GM20431 (cell line): ENCODE results near the gene PDE6B.

Experiments
- in situ Hi-C: fragments of 300-500 bp; cut with MseI, MboI; formaldehyde crosslinking; loops from one replicate; pipeline ENCODE4 v1.15.0; 2020; ENCODE audit warnings: low sequenced_read_pairs; ENCODE audit not compliant: unreplicated experiment

PDE6B gene

GRCh38 chr4:600166-600565 lies 25.2 kb upstream of the PDE6B start:
- in situ Hi-C loops: no loop called here

GRCh38 chr4:600850-601515 lies 24.4 kb upstream of the PDE6B start:
- in situ Hi-C loops: no loop called here

DNA sequence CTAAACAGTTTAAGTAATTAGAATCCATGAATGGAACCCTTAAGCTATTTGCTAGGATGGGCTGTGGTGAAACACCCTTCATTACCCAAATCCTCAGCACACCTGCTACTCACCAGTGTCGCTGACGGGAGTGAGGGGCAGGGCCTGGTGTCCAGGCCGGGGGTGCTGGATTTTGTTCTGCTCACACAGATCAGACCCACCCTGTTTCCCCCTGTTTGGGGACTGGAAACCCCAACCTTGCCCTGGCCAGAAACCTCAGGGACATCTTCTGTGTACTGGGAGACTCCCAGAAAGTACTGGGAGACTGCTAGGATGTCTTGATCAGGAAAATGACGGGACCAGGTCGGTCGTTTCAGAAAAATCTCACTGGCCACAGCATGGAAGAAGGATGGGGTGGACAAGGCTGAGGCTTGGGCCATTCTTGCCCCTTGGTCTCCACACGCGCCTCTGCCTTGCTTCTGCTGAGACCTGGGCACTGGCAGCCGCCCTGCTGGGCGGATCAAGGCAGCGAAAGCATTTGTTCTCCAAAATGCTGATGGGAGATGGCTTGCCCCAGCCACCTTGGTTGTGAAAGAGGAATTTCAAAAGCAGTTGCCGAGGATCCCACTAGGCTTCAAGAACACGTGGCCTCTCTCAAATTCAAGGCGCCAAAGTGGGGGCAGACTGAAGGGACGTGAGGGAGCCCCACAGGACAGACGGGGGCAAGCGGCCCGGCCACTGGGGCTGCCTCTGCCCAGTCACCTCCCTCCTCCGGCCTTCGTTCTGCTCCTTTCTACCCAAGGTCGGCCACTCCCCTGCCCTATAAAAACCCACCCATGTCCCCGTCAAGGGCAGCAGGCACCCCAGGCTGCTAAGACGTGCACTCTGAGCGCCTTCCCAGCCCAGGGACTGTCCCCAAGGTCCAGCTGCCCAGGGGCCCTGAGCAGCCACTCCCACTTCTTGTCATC lies 23.5 kb upstream of the PDE6B start:
- in situ Hi-C loops: no loop called here

DNA sequence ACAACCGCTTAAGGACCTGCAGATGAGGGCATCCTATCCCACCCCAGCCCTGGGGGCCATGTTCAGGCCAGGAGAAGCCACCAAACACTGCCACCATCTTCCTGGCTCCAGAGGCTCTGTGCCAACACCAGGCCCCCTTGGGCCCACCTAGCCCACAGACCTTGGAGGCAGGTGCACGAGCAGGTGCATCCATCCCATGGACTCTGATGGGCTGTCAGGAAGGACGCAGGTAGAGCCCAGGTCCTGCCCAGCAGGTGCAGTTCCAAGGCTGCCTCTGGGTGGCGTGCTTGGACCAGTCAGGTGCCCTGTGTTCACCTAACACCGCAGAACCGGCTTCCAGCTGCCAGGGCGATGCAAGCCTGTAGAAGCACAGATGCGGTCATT lies 22.8 kb upstream of the PDE6B start:
- in situ Hi-C loops: no loop called here

- in situ Hi-C loops: no loop called here
Observed at GRCh38 chr4:604131-604530, 21.2 kb upstream of the PDE6B start.

DNA sequence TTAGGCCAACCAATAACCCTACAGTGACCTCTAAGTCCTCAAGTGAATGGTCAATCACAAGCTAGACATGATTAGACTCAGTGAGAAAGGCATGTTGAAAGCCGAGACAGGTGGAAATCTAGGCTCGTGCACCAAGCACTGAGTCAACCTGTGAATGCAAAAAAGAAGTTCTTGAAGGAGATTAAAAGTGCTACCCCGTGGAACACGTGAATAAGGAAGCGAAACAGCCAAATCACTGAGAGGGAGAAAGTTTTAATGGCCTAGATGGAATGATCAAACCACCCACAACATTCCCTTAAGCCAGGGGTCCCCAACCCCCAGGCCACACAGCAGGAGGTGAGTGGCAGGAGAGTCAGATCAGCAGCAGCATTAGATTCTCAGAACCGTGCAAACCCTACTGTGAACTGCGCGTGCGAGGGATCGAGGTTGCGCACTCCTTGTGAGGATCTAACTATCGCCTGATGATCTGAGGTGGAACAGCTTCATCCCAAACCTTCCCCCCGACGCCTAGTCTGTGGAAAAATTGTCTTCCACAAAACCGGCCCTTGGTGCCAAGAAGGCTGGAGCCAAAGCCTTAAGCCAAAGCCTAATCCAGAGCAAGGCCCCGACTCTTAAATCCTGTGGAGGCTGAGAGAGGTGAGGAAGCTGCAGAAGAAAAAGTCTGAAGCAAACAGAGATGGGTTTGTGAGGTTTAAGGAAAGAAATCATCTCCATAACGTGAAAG lies 19.5 kb upstream of the PDE6B start:
- in situ Hi-C loops: no loop called here

- in situ Hi-C loops: no loop called here
Observed at GRCh38 chr4:608236-608635, 17.1 kb upstream of the PDE6B start.

DNA sequence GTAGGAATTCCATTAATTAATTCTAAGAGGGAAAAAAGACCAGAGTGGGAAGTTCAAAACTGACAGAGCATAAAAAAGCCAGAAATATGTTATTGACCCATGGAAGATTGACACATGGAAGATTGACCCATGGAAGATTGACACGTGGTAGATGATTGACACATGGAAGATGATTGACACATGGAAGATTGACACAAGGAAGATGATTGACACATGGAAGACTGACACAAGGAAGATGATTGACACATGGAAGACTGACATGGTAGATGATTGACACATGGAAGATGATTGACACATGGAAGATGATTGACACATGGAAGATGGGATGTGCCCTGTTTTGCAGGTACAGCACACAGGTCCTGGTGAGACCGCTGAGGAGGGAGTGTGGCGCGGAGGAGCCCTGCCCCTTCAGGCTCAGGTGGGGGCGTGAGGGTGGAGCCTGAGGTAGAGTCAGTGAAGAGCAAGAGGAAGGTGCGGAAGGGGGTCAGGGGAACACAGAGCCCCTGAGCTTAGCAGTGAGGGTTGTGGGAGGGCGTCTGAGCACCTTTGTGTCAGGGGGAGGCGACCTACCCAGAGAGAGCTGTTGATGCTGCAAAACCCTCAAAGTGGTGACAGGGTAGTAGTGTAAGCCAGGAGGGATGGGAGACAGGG lies 15.8 kb upstream of the PDE6B start:
- in situ Hi-C loops: no loop called here

GRCh38 chr4:610411-611261 lies 14.7 kb upstream of the PDE6B start:
- in situ Hi-C loops: no loop called here

DNA sequence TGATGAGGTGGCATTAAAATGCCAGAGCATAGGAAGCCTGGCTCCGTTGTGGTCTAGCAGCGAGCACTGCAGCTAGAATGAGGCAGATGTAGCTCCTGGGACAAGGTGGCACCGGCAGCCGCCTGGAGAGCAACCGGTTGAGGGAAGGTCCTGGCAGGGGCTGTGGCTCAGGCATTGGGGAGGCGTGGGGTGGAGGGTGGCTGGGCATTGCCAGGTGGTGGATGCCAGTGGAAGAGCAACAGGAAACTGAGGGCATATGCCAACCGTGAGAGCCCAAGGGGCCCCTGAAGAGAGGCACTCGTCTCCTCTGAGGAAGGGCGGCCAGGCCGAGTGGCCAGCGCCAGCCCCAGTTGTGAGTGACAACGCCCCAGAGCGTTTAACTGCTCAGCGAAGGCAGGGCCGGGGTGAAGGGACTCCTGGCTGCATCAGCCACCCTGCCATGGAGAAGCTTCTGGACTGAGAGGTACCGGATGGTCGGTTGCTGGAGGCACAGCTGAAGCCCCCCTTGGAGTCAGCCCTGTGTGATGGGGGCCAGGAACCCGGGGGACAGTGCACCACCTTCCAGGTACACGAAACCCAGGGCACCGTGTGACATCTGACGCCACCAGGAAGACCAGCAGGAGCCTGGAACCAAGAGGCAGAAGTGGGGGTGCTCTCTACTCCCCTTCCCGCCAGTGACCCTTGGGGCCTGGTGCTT lies 13.2 kb upstream of the PDE6B start:
- in situ Hi-C loops: no loop called here

GRCh38 chr4:612749-613125 lies 12.6 kb upstream of the PDE6B start:
- in situ Hi-C loops: no loop called here

- in situ Hi-C loops: no loop called here
Observed at GRCh38 chr4:613126-613525, 12.2 kb upstream of the PDE6B start.

- in situ Hi-C loops: no loop called here
Observed at GRCh38 chr4:616091-616490, 9.3 kb upstream of the PDE6B start.

DNA sequence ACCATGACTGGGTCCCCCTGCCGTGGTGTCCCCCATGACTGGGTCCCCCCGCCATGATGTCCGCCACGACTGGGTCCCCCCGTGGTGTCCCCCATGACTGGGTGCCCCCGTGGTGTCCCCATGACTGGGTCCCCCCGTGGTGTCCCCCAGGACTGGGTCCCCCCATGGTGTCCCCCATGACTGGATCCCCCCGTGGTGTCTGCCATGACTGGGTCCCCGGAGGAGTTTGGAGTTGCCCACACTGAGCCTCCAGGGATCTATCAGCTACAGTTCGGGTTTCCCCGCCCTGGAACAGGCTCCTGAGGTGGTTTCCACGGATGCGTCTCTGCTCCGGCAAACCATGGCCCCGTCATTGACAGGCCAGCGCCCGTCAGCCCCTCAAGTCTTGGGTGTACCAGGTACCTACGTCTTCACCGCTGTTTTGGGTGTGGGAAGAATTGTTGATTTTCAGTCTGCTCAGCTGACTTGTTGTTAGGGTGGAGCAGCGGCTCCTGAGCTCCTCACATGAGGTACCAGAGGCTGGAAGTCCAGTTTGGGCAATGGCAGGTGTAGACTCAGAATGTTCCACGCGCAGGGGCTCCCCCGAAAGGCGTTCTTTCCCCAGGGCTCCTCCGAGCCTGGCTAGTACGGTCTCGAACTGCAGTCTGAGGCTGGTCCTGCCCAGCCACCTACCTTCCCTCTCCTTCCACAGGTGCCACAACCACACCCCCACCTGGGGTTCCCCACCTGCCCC lies 8.3 kb upstream of the PDE6B start:
- in situ Hi-C loops: no loop called here

GRCh38 chr4:617644-618641 lies 7.4 kb upstream of the PDE6B start:
- in situ Hi-C loops: no loop called here

DNA sequence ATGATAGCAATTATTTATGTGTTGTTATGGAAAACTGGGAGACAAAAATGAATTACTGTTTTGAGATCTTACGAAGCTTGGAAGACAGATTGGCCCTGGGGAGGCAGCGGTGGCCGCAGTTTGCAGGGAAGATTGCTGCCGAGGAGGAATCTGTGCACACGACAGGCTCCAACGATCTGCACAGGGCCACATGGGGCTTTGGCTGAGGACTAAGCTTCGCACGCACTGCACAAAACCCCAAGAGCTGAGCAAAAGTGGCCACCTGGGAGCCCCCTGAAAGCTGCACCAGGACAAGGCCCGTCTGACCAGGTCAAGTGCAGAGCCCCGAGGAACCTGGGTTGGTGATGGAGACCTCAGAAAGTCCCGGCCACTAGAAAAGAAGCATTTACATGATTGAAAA lies 5.2 kb upstream of the PDE6B start:
- in situ Hi-C loops: no loop called here

GRCh38 chr4:620851-621261 lies 4.5 kb upstream of the PDE6B start:
- in situ Hi-C loops: no loop called here
